C4-2B (cell line): ENCODE measurements around the gene HLCS.

Experiments used
- ZFX ChIP-seq: fragments of 450-650 bp; IDR thresholded peaks from 2 replicates; pipeline ENCODE4 v1.6.1; 2017
- TF ChIP-seq, protein P1 (sequence below): fragments of 450-650 bp; conservative IDR thresholded peaks from 2 replicates; pipeline ENCODE4 v1.5.1; 2017; ENCODE audit warnings: mild to moderate bottlenecking

DNA sequence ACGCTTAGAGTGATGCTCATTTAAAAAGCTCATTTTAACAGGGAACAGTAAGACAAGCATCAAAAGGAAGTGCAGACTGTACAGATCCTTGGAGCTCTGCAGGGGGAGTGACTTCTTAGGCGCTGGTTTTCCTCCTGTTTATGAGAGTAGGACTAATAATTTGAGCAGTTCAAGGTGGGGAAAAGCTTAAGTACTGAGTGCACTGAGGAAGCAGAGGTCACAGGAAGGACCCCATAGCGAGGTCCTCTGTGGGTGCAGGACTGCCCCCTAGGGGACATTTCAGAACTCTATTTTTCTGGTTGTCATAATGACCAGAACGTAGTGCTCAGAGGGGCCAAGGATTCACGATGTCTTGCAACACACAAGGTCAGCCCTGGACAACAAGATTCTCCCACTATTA, 112.1 kb downstream of the HLCS start:
- TF ChIP-seq, protein P1, sequence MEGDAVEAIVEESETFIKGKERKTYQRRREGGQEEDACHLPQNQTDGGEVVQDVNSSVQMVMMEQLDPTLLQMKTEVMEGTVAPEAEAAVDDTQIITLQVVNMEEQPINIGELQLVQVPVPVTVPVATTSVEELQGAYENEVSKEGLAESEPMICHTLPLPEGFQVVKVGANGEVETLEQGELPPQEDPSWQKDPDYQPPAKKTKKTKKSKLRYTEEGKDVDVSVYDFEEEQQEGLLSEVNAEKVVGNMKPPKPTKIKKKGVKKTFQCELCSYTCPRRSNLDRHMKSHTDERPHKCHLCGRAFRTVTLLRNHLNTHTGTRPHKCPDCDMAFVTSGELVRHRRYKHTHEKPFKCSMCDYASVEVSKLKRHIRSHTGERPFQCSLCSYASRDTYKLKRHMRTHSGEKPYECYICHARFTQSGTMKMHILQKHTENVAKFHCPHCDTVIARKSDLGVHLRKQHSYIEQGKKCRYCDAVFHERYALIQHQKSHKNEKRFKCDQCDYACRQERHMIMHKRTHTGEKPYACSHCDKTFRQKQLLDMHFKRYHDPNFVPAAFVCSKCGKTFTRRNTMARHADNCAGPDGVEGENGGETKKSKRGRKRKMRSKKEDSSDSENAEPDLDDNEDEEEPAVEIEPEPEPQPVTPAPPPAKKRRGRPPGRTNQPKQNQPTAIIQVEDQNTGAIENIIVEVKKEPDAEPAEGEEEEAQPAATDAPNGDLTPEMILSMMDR, result peak; percentile 74
- no peak for TF ChIP-seq ZFX
